Left cardiac atrium (tissue), 4 donors: ENCODE measurements around the gene CXCL12. TPM values are rescaled to one million over a fixed set of nuclear protein-coding genes. Genes with fewer than 3 reads are reported as not detected.
A peak's percentile ranks its signal among the peaks of the same experiment; 100 is the strongest.

ENCODE experiments used
- ATAC-seq, 2 donors: fragments of 200-7000 bp; cut with Tn5 transposase; one replicate each; pipeline ENCODE4 v1.9.1; 2020; ENCODE audit warnings: mild to moderate bottlenecking in 2 of 2, moderate library complexity in 2 of 2
- DNase-seq: peaks from one replicate; pipeline ENCODE4 v3.0.0-alpha.2; 2020
- intact Hi-C, 2 donors: fragments of 100-400 bp; cut with DNase I; formaldehyde crosslinking; loops; one replicate each; pipeline versions ENCODE4 v1.14.1 to v1.15.1; 2022 to 2023
- total RNA-seq, 2 donors: library from RNA; stranded (reverse); fragmentation: NEBNext Ultra II Directional; extraction: Animal tissue kit (Norgen Biotek cat#: 25700); gene quantifications; one replicate each; pipeline ENCODE4 v1.2.1, GENCODE V29; 2021
- donor health status: DM: no; HTN: yes; CAD: no.
- donor health status: DM: no; HTN: yes; CAD: no; lungs with severe emphysema.
- donor health status: DM: yes; HTN: yes; CAD: no.
- donor health status: Dilated cardiomyopathy.

The CXCL12 gene
- total RNA-seq, 2 donors from 2014 or later: 213 to 248 TPM

GRCh38 chr10:44389150-44389549 is 4.3 kb upstream of the CXCL12 start:
- intact Hi-C loops: loop anchor here (5.0 kb wide), 3 partner anchors 468 to 717 kb away; no protein-coding TSS in a partner anchor
- ATAC-seq (peak; percentile 8 to 35), DNase-seq (peak; percentile 60)

GRCh38 chr10:44388641-44389040 is 3.7 kb upstream of the CXCL12 start:
- ATAC-seq: no peak
- DNase-seq: no peak
- intact Hi-C loops: loop anchor here (5.0 kb wide), 3 partner anchors 469 to 716 kb away; no protein-coding TSS in a partner anchor

DNA sequence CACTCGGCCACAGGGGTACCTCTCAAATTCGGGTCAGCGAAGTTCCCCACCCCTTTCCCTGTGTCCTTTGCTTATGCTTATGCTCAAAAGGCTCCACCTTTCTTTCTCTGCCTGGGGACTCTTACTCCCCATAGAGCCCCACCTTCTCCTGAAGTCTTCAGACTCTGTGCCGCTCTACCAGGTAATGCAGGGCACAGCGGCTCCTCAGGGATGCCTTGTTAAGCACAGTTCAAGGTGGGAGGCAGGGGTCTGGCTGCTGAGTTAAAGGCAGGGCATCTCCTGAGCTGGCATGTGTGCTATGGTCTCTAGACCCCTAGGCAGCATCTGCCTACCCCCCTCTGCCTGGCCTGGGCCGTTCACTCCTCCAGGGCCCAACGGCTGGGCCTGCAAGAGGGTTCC is 3.0 kb upstream of the CXCL12 start:
- no peak for ATAC-seq
- intact Hi-C loops: loop anchor here (5.0 kb wide), 3 partner anchors 469 to 716 kb away; no protein-coding TSS in a partner anchor
- DNase-seq: no peak

DNA sequence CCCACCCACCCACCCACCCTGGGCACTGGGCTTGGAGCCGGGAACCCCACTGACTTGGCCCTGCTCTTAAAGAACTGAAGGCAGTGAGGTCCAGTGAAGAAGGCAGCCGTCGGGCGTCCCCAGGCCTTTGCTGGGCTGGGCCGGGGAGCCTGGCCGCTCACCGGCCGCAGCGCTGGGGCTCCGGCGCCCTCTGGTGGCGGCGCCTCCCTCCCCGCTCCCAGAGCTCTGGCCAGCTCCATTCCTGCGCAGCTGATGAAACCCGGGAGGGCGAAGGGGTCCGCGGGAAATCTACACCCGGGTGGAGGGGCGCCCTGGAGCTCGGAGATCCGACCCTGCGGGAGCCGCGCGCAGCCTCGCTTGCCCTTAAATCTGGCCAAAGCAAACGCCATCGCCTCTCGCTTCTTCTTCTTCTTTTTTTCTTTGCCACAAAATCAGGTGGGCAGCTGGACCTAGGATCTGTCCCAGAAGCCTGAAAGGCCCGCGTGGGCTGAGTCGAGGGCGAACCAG is 1.7 kb upstream of the CXCL12 start:
- DNase-seq (peak; percentile 69), ATAC-seq (peak; percentile 80 to 81)
- intact Hi-C loops: loop anchor here (5.0 kb wide), 3 partner anchors 471 to 714 kb away; no protein-coding TSS in a partner anchor

GRCh38 chr10:44385696-44386441 is 972 bp upstream of the CXCL12 start:
- intact Hi-C loops: loop anchor here (5.0 kb wide), 3 partner anchors 471 to 714 kb away; no protein-coding TSS in a partner anchor
- DNase-seq (no peak), ATAC-seq (peak in 1 of 2 donors; percentile 2)

DNA sequence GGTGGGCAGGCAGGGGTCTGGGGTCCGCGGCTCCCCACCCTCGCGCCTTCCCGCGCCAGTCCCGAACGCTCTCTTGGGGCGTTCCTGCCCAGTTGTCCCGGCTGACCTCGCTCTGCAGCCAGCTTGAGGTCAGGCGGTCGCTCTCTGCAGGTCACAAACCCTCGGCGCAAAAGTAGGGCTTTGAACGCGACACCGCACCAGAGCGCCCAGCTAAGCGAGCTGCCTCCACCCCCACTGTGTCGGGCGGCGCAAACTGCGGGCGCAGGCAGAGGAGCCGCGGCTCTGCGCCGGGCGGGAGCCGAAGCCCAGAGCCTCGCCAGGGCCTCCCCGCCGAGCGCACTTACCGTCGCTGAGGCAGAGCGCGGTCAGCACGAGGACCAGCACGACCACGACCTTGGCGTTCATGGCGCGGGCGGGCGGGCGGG is 284 bp downstream of the CXCL12 start:
- DNase-seq: no peak
- ATAC-seq: peak; percentile 10 to 39
- intact Hi-C loops: loop anchor here (5.0 kb wide), 4 partner anchors 72 to 712 kb away; no protein-coding TSS in a partner anchor

DNA sequence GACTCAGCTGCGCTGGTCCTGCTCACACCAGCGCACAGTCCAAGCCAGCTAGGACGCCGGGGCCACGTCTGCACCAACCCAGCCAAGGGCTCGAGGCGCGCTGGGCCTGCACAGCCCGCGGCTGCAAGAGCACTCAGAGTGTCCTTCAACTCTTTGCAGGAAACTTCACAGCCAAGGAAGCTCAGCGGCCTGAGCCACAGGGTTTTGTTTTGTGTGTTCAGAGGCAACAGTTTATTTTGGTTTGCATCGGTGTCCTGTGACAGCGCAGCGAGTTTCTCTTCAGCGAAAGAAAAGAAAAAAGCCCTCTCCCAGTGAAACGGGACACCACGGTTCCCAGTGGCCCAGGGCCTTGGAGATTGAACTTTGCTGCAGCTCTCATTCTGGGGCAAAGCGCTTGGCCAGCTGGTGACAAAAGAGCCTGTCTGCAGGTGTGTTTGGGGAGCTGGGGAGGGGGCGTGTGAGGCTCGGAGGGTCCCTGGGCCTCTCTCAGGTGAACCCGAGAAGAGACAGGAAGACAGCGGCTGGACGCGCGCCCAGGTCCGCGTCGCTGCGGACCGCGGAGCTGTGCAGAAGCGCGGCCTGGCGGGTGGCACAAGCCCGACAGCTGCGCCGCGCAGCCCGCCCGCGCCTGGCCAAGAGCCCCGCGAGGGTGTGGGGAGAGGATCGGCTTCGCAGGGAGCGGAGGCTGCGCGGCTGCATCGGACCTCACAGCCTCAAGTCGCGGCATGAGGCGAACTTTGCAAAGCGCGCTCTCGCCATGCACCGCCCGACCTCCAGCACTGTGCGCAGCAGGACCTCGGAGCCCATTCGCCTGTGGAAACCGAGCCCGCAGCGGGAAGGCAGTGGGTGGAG is 922 bp downstream of the CXCL12 start:
- ATAC-seq: peak; percentile 54 to 63
- DNase-seq: peak; percentile 39
- intact Hi-C loops: loop anchor here (5.0 kb wide), 2 partner anchors 72 to 712 kb away; no protein-coding TSS in a partner anchor

DNA sequence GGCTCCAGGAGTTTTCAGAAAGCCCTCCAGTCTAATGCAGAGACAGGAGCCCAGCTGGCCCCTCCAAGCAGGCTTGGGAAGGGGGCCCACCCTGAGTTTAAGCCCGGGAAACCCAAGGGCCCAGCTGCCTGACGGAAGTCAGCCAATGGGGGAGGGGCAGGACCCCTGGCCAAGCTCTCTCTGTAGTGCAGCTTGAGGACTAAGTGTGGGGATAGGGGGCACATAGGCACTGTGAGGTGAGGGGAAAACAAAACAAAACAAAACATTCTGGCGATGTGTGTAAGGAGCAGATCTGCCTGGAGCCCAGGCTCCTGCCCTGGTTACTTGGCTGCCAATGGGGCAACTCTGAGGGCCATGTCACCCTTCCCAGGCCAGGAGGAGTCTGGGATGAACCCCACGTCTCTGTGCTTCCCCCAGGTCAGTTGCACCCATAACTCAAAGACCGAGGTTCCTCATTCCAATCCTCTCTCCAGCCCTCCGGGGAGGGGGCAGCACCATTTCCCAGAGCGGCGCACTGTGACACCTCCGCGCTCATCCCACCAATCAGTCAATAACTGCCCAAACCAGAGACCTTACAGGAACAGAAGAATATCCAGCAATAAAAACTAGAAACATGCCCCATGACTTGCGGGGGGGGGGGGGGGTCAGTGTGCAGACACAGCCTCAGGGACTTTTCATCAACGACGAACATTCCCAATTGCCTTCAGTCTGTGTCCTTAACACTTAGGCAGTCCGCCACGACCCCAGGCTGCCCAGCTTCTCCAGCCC is 1.7 kb downstream of the CXCL12 start:
- ATAC-seq (no peak), DNase-seq (no peak)
- intact Hi-C loops: loop anchor here (5.0 kb wide), 2 partner anchors 71 to 711 kb away; no protein-coding TSS in a partner anchor

- intact Hi-C loops: loop anchor here (5.0 kb wide), 2 partner anchors 70 to 710 kb away; no protein-coding TSS in a partner anchor
- DNase-seq: peak; percentile 24
- no peak for ATAC-seq
These were observed 2.6 kb downstream of the CXCL12 start for GRCh38 chr10:44382131-44382858.

DNA sequence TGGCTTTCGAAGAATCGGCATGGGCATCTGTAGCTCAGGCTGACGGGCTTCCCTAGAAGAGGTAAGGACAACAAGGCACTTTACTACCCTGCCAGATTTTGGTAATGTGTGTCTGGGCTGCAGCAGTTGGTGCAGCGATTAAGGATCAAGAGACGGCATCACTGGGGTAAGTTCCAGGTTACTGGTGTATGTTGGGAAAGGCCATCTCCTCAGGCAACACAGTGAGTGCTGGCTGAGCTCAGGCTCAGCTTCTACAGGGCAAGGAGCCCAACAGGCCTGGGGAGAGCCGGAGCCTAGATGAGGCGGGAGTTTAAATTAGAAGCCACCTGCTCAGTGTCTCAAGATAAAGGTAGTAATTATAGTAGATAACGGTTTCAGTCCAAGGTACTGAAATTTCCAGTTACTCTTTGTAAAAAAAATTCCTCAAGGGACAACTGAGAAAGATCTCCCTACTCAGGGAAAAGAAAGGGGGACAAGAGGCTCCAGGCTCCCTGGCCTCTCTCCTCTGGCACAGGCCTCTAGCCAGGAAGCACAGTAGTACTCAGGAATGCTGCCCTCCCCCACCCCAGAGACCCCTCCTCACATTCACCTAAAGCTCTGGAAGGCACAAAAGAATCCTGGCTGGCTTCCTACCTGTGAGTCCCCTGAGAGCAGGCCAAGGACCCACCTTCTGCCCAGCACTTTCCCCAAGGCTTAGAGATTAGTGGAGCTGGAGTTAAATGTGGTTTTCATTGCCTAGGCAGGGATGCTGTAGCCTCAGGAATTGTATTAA is 3.9 kb downstream of the CXCL12 start:
- no peak for ATAC-seq
- peak; percentile 11 for DNase-seq

GRCh38 chr10:44379907-44380306 is 5.0 kb downstream of the CXCL12 start:
- intact Hi-C loops: loop anchor here (5.0 kb wide), 2 partner anchors 68 to 708 kb away; no protein-coding TSS in a partner anchor
- no peak for ATAC-seq
- peak; percentile 16 for DNase-seq

More for the DNA sequence above, 3.9 kb downstream of the CXCL12 start:
- intact Hi-C loops: loop anchor here (5.0 kb wide), 2 partner anchors 69 to 709 kb away; no protein-coding TSS in a partner anchor

DNA sequence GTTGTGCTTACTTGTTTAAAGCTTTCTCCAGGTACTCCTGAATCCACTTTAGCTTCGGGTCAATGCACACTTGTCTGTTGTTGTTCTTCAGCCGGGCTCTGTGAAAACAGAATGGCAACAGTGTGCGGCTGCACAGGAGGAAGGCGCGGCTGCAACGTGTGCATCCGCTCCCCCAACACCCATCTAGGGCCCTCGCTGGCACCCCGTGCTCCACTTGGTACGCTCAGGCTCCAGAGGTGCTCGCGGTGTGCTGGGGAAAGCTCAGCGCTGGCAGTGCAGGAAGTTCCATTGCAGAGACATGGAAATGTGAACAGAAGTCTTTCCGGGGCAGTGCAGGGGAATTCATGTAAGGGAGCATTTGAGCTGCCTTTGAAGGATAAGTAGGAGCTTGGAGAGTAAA is 6.3 kb downstream of the CXCL12 start:
- intact Hi-C loops: no loop called here
- DNase-seq (peak; percentile 13), ATAC-seq (no peak)

- intact Hi-C loops: no loop called here
- no peak for ATAC-seq
These were observed 7.1 kb downstream of the CXCL12 start for GRCh38 chr10:44377651-44378310.

DNA sequence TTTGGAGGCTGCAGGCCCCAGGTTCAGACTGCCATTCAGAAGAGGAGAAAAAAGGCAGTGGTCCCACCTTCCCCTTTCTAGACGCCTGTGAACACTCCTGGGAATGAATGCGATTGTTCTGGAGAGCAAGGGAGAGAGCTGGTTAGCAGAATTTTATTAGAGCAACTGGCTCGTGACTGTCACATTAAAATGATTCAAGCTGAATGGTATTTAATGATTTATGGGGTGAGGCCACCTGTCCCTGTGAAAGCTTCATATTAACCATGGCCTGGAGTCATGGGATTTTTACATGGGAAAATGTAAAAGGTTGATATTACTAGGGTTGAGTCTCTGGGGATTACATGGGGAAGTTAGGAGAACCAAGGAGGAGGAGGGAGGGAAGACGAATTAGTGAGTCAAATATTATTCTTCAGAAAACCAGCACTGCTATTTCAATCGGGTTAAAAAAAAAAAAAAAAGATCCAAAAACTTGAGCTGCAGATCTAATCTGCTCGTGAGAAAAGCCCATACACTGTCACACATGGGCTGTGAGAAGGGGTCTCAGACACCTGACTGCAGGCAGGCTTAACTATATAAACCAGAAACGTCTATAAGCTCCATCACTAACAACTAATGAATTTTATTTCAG is 8.3 kb downstream of the CXCL12 start:
- ATAC-seq: no peak
- intact Hi-C loops: no loop called here

More at GRCh38 chr10:44377651-44378310, 7.1 kb downstream of the CXCL12 start:
- DNase-seq: peak; percentile 12

GRCh38 chr10:44374155-44374554 is 10.7 kb downstream of the CXCL12 start:
- peak; percentile 10 for DNase-seq
- intact Hi-C loops: no loop called here
- ATAC-seq: no peak

More for the DNA sequence above, 8.3 kb downstream of the CXCL12 start:
- DNase-seq: no peak
